Fibroblast of skin of right biceps (primary cell): ENCODE measurements around the gene CAMTA1.
"Not testable (repeated sequence)": the region's sequence is repeated elsewhere in the genome, so short reads cannot be mapped to it uniquely, and the experiment has no call there.

Experiments used
- DNase-seq: peaks from one replicate; pipeline ENCODE4 v3.0.0-alpha.2; 2013

The CAMTA1 gene

GRCh38 chr1:7589080-7589735 is 804.0 kb downstream of the CAMTA1 start:
- DNase-seq, result no peak

- DNase-seq, result no peak
Observed at GRCh38 chr1:7589774-7590425, 804.6 kb downstream of the CAMTA1 start.

DNA sequence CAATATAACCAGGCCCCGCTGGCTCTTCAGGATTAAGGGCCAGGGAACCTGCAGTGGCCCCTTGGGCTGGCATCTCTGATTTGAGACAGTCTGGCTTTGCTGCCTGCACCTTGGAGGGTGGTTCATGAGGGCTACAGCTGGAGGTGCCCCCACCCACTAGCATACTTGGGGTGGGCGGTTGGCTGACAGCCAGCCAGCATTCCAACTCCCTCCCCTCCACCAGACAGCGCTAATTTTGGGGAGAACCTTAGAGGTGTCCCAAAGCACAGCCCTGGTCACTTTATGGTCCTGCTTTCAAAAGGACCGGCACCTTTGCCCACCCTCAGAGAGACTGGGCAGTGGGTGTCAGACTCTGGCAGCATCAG is 805.2 kb downstream of the CAMTA1 start:
- DNase-seq, result no peak

- DNase-seq, result no peak
Observed at GRCh38 chr1:7591565-7591964, 806.3 kb downstream of the CAMTA1 start.

- no peak for DNase-seq
Observed at GRCh38 chr1:7592120-7592798, 807.0 kb downstream of the CAMTA1 start.

DNA sequence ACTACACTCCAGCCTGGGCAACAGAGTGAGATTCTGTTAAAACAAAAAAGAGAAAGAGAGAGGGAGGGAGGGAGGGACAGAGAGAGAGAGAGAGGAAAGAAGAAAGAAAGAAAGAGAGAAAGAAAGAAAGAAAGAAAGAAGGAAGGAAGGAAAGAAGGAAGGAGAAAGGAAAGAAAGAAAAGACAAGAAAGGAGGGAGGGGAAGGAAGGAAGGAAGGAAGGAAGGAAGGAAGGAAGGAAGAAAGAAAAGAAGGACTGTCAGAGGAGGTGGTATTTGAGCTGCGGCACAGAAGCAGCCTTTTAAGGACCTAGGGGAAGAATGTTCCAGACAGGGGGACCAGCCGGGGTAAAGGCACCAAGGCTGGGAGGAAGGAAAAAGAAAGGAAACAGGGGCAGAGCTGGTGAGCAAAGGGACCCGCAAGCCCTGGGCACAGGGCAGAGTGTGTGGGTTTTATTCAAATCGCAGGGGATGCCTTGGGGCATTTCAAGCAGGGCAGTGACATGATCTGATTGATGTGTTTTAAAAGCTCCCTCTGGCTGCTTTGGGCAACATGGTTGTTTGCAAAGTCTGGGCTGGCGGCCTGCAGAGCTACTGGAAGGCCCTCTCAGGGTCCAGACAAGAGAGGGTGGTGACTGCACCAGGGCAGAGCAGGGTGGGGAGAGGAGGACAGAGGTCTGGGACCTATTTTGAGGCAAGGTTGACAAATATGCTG is 808.9 kb downstream of the CAMTA1 start:
- DNase-seq, result no peak

DNA sequence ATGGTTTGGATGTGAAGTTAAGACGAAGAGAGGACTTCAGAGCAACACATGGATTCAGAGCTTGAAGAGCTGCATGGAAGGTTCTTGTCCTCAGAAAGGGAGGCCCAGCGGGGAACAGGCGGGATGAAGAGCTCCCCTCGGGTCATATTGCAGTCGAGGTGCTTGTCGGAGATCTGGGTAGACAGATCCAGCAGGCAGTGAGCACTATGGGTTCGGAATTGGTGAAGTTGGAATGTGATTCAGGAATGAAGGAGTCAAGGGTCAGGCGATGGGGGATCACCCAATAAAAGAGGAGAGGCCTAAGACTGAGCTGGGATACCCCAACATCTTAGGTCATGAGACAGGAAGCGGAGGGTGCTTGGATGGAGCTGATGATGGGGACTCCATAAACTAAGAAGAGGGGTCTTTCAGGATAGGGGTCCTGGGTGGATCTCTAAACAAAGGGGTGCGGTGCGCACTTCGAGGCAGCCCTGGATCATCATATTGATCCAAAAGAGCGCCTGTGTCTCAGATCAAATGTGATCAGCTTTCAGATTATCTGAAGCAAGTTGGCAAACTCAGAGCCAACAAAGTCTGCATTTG is 809.6 kb downstream of the CAMTA1 start:
- no peak for DNase-seq

GRCh38 chr1:7595336-7595735 is 810.1 kb downstream of the CAMTA1 start:
- DNase-seq, result no peak

DNA sequence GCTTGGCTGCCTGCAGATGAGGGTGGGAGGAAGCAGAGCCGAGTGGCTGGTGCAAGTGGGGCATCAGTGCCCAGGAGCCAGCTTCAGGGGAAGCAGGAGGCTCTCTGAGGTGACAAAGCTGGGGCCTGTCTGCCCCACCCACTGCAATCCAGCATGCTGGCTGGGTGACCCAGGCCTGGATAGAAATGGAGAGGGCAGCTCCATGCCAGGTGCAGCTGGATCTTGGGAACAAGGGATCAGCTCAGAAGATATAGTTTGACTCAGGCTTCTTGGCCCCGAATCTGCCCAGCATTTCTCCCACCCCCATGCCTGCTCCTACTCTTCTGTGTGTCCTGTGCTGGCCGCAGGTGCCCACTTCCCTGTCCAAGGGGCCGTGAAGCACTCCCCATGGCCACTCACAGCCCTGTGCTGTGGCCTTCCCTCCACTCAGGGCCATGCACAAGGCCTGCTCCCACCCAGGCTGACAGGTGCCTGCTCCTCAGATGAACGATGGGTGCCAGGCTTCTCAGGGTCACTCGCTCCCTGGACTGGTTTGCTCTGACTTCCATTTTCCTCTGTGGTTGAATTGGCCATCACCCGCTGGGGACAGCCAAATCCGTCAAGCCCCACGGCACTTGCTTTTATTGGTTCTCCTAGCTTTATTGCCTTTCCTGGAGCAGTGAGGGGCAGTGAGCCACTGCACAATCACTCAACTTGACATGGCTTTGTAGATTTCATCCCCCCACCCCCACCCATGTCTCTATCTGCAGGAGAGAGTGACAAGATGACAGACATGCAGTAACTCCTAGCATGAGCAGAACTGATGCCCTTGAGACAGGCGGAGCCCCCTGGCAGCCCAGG is 811.1 kb downstream of the CAMTA1 start:
- no peak for DNase-seq

GRCh38 chr1:7598058-7598457 is 812.8 kb downstream of the CAMTA1 start:
- not testable (repeated sequence) for DNase-seq

GRCh38 chr1:7604906-7605305 is 819.7 kb downstream of the CAMTA1 start:
- not testable (repeated sequence) for DNase-seq

DNA sequence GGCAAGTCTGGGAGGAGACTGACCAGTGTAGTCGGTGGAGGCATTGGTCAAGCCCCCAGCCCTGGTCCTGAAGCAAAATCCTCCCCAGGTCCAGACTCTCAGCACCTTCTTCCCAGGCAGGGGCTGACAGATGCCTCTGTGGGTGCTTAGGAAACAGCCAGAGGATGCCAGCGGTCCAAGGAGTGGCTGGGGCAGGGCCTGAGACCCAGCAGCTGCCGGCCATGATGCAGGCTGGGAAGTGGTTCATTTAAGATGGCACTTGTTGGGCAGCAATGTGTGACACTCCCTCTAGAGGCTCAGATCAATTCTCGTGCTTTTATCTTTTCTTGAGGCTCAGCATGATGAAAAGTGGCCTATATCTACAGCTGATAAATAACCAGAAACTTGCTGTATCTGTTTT is 820.8 kb downstream of the CAMTA1 start:
- no peak for DNase-seq

DNA sequence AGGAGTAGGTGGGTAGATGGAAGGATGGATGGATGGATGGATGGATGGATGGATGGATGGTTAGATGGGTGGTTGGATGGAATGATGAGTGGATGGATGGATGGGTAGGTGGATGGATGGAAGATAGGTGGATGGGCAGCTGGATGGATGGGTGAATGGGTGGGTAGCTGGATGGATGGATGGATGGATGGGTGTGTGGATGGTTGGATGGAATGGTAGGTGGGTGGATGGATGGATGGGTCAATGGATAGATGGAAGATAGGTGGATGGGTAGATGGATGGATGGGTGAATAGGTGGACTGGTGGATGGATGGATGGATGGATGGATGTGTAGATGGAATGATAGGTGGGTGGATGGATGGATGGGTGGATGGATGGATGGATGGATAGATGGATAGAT is 821.8 kb downstream of the CAMTA1 start:
- no peak for DNase-seq

GRCh38 chr1:7608628-7609305 is 823.5 kb downstream of the CAMTA1 start:
- DNase-seq, result no peak

DNA sequence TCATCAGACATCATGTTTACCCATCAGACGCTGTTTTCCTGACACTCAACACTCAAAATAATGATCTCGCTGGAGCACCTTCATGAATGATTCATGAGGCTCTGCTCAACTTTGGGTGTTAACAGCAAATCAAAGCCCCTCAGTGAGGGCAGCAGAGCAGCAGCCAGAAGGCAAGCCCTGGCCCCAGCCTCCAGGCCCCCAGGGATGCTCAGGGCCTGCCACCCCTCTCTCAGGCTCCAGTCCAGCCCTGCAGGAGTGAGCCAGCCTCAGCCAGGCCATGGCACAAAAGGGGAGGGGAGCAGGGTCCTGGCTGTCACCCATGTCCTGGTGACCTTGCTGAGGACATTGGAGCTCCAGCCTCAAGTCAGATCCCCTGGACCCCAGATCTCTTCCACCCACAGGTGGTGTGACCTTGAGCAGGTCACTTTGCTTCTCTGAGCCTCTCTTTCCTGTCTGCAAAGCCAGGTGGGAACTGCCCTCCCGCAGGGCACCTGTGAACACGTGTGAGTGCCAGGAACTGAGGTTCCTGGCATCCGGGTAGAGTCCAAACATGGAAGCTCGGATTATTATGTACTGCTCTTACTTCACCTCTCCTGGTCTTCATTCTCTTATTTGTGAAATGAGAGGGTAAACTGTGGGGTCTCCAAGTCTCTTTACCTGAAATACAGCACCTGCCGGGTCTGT is 824.2 kb downstream of the CAMTA1 start:
- DNase-seq, result no peak

DNA sequence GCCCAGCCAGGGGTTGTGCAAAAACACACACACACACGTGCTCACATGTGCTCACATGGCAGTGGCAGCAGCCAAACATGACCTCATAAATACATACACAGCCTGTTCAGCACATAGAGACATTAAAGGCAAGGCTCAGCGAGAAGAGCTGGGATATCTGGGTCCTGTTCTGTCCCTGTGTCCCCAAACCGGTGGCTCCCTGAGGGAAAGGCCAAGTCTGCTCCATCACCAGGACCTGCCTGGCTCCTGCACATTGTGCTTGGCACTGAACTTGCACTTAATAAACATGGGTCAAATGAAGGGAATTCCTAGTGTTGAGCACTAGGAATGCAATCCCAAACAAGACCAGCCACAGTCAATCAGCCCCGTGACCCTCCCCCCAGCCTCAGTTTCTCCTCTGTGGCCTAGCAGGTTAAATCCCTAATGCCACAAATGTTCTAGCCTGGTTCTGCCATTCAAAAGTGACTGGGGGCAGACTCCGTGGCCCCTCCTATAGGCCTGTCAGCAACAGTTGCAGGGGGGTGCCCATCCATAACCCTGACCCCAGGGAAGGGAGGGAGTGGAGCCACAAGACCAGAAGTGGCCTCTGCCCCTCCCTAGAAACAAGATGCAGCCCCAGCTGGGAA is 825.0 kb downstream of the CAMTA1 start:
- DNase-seq, result no peak

- DNase-seq, result no peak
Observed at GRCh38 chr1:7610936-7611335, 825.7 kb downstream of the CAMTA1 start.

DNA sequence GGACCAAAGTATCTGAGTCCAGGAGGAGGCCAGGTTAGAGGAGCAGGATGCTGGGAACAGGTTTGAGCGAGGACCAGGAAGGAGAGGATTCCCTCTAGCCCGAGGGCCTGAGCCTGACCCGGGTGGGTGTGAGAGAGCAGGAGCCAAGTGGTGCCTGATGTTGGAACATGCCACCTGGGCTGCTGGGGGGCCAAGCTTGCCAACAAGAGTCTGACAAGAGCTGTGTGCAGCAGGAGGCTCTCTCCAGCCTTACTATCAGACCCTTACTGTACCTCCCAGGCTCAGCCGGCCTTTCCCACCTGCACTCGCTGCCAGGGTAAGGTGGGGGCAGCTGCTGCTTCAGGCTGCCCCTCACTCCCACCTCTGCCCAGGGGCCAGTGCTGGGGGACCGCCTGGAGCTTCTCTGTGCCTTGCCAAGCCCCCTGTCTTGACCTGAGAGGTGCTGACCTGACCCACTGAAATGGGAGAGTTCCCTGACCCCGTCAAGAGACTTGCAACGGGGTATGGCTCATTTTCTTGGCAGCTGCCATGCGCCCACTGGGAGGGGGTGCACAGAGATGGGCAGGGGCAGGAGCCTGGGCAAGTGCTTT is 826.3 kb downstream of the CAMTA1 start:
- no peak for DNase-seq

DNA sequence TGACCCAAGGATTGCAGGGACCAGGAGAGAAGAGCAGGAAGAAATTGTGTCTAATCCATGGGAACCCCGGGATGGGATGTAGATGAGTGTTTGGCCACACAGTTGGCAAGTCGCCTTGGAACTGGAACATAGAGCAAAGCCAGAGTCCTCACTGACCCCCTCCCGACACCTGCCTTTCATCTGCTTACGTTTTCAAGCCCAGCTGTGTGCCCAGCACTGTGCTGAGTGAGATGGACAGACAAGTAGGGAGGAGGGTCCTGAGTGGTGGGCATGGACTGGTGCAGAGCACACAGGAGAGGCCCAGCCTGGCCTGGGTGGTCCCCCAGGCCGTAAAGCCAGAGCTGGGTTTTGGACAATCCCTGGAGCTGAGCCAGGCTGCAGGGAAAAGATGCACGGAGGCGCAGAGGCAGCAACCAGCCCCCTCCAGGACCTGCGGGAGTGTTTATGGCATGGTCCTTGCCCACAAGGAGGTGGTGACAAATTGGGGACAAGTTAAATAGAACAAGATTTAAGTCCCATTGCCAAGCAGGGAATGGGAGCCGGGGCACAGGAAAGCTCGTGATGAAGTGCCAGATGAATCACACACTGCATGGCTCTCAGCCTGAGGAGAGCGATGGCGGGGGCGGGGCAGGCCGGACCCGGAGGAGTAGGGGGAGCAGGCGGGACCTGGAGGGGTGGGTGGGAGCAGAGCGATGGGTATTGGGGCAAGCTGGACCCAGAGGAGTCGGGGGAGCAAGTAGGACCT is 828.0 kb downstream of the CAMTA1 start:
- DNase-seq, result no peak

- DNase-seq, result no peak
Observed at GRCh38 chr1:7613851-7614205, 828.6 kb downstream of the CAMTA1 start.
